ENCODE data around the gene TRIML1. TPM values are rescaled to one million over a fixed set of nuclear protein-coding genes. Genes with fewer than 3 reads are reported as not detected.

Gene TRIML1
- total and polyA plus RNA-seq, 10 of the 15 experiments (the other 5 are each of a cell fraction or from before 2014, with no cell fraction given), result not detected

- Histone ChIP-seq H3K9ac (ENCODE audit: control insufficient read depth, insufficient read depth, low read length) (no peak overlapping the region), H3K4me2 (ENCODE audit: control insufficient read depth, insufficient read depth) (no peak overlapping the region), H3K27ac (ENCODE audit: control insufficient read depth, insufficient read depth) (no peak overlapping the region), H3K4me1 (ENCODE audit: control insufficient read depth, insufficient read depth, low read length) (no peaks in the 10 kb centered on the region), H2AFZ (ENCODE audit: control insufficient read depth, low read depth, low read length) (no peak overlapping the region), H3K79me2 (ENCODE audit: control insufficient read depth, insufficient read depth, low read length) (no peaks in the 10 kb centered on the region), H3K36me3 (ENCODE audit: control insufficient read depth in 2 of 2, insufficient read depth in 2 of 2, low read length in 1 of 2) (no peaks in the 10 kb centered on the region), H3K4me3 (no peak overlapping the region), H4K20me1 (ENCODE audit: control insufficient read depth, insufficient read depth) (no peaks in the 10 kb centered on the region), H3K9me3 (replicated peaks; ENCODE audit: control insufficient read depth, insufficient read depth, low read length) (no peaks in the 10 kb centered on the region; the same call in 2 of the 3 replicates), H3K27me3 (replicated peaks in 1 of 2; ENCODE audit: control insufficient read depth in 2 of 2, insufficient read depth in 2 of 2, low read length in 1 of 2) (no peaks in the 10 kb centered on the region)
- WGBS (ENCODE audit: insufficient coverage, insufficient replicate concordance, low lambda C conversion rate, missing lambda C conversion rate), result 42% methylated on average over 11 of the region's 16 CpGs
- CTCF ChIA-PET, result no interaction called here
- SMC1A ChIA-PET (ENCODE audit: uncharacterized antibody, unreplicated experiment), result no interaction called here
- FAIRE-seq (no peak), DNase-seq (ENCODE audit: low read depth, low spot score) (no peak), ATAC-seq (no peak)
- POLR2A ChIA-PET, result no interaction called here
- RAD21 ChIA-PET (ENCODE audit: unreplicated experiment), result no interaction called here
- no TSS peak for BruUV-seq (replicated peaks)
- in situ Hi-C loops (cut with MboI) (no loop called here), intact Hi-C loops (cut with micrococcal nuclease; ENCODE audit: unreplicated experiment) (no loop called here)
- TF ChIP-seq E2F4 (IDR thresholded peaks at IDR 0.05; ENCODE audit: low read depth, low read length), result no peak
- TF ChIP-seq ETV6 (conservative IDR thresholded peaks at IDR 0.05 in 1 of 2, IDR thresholded peaks at IDR 0.05 in 1 of 2; ENCODE audit: borderline replicate concordance in 1 of 2, low read depth in 1 of 2), result no peak
- no peak for TF ChIP-seq FOXM1 (IDR thresholded peaks at IDR 0.05; ENCODE audit: low read depth, low read length)
- no peak for TF ChIP-seq STAT3 (IDR thresholded peaks at IDR 0.05; ENCODE audit: low read depth, low read length)
- TF ChIP-seq CHD4 (IDR thresholded peaks at IDR 0.05), result no peak
- TF ChIP-seq CEBPB (IDR thresholded peaks at IDR 0.05; ENCODE audit: borderline replicate concordance in 1 of 2, low read depth in 2 of 2, low read length in 2 of 2), result no peak
- no peak for TF ChIP-seq NR2C2 (IDR thresholded peaks at IDR 0.05; ENCODE audit: borderline replicate concordance, control insufficient read depth, insufficient read length, low read depth)
- no peak for TF ChIP-seq ZNF217 (IDR thresholded peaks at IDR 0.05)
- no peak for TF ChIP-seq PML (IDR thresholded peaks at IDR 0.05; ENCODE audit: low read length)
- TF ChIP-seq IRF3 (IDR thresholded peaks at IDR 0.05), result no peak
- no peak for TF ChIP-seq PAX8 (IDR thresholded peaks at IDR 0.05)
- no peak for TF ChIP-seq MEF2A (IDR thresholded peaks at IDR 0.05; ENCODE audit: insufficient read depth, low read depth, low read length)
- no peak for TF ChIP-seq CUX1 (IDR thresholded peaks at IDR 0.05; ENCODE audit: insufficient replicate concordance, low read depth, low read length)
- TF ChIP-seq EZH2 (IDR thresholded peaks at IDR 0.05; ENCODE audit: borderline replicate concordance, control insufficient read depth, low read depth, low read length), result no peak
- TF ChIP-seq FOS (IDR thresholded peaks at IDR 0.05; ENCODE audit: borderline replicate concordance, extremely low read depth, insufficient read length), result no peak
- TF ChIP-seq SUZ12 (IDR thresholded peaks at IDR 0.05; ENCODE audit: unreplicated experiment), result no peak
- no peak for TF ChIP-seq HDGF (IDR thresholded peaks at IDR 0.05)
- TF ChIP-seq CREB1 (IDR thresholded peaks at IDR 0.05; ENCODE audit: low read depth), result no peak
These were observed 21.5 kb upstream of the TRIML1 start for GRCh38 chr4:188117631-188118324.

All from GM12878 (cell line).